Stimulated activated naive CD8-positive, alpha-beta T cell treated with anti-CD3 and anti-CD28 coated beads, Interleukin-15, amount 100 ng/mL, for 72 hours (primary cell): Measurements from ENCODE around the gene RAB28.
A peak's percentile ranks its signal among the peaks of the same experiment; 100 is the strongest.

Experiments
- ATAC-seq: fragments of 150-1000 bp; cut with Tn5 transposase; 2 replicates; pipeline ENCODE4 v1.10.0; 2021; ENCODE audit warnings: mild to moderate bottlenecking, moderate library complexity
- DNase-seq, 2 donors: peaks; one replicate each; pipeline ENCODE4 v3.0.0; 2021 to 2022
- H3K27ac Mint-ChIP-seq, 2 donors: one replicate each; pipeline ENCODE4 v1.8.0; 2022; ENCODE audit warnings: mild to moderate bottlenecking in 2 of 2, mixed read lengths in 2 of 2, moderate library complexity in 2 of 2
- H3K27me3 Mint-ChIP-seq: one replicate; pipeline ENCODE4 v1.8.0; 2022; ENCODE audit warnings: mixed read lengths
- H3K4me1 Mint-ChIP-seq: one replicate; pipeline ENCODE4 v1.8.0; 2022; ENCODE audit warnings: mild to moderate bottlenecking, mixed read lengths
- H3K4me3 Mint-ChIP-seq, 2 donors: one replicate each; pipeline ENCODE4 v1.8.0; 2022; ENCODE audit warnings: mild to moderate bottlenecking in 2 of 2, mixed read lengths in 2 of 2, moderate library complexity in 1 of 2
- H3K9me3 Mint-ChIP-seq, 2 donors: one replicate each; pipeline ENCODE4 v1.8.0; 2022; ENCODE audit warnings: mixed read lengths in 2 of 2

The RAB28 gene

GRCh38 chr4:13344216-13344615 is 139.9 kb downstream of the RAB28 start:
- no peaks in the 10 kb centered on the region for H3K27me3 Mint-ChIP-seq

GRCh38 chr4:13340672-13341071 is 143.5 kb downstream of the RAB28 start:
- peaks cover 7 to 9% of the 10 kb centered on the region in 2 donors for H3K9me3 Mint-ChIP-seq
- ATAC-seq (no peak), DNase-seq (no peak)
- H3K4me1 Mint-ChIP-seq, result no peaks in the 10 kb centered on the region
- no peaks in the 10 kb centered on the region for H3K27me3 Mint-ChIP-seq
- no peak overlapping the region for H3K4me3 Mint-ChIP-seq
- no peak overlapping the region for H3K27ac Mint-ChIP-seq

More at GRCh38 chr4:13344216-13344615, 139.9 kb downstream of the RAB28 start:
- DNase-seq (no peak), ATAC-seq (no peak)
- Mint-ChIP-seq H3K4me3 (no peak overlapping the region), H3K9me3 (peaks cover 0 to 8% of the 10 kb centered on the region in 2 donors), H3K27ac (no peak overlapping the region), H3K4me1 (no peaks in the 10 kb centered on the region)

GRCh38 chr4:13331827-13332226 is 152.3 kb downstream of the RAB28 start:
- H3K27me3 Mint-ChIP-seq, result no peaks in the 10 kb centered on the region
- H3K4me3 Mint-ChIP-seq, result no peak overlapping the region
- no peak overlapping the region for H3K27ac Mint-ChIP-seq
- DNase-seq (no peak), ATAC-seq (no peak)
- H3K9me3 Mint-ChIP-seq, result peaks cover 1 to 8% of the 10 kb centered on the region in 2 donors
- H3K4me1 Mint-ChIP-seq, result no peaks in the 10 kb centered on the region

- H3K4me1 Mint-ChIP-seq, result no peaks in the 10 kb centered on the region
- no peaks in the 10 kb centered on the region for H3K27me3 Mint-ChIP-seq
- peaks cover 0 to 6% of the 10 kb centered on the region in 2 donors for H3K9me3 Mint-ChIP-seq
- DNase-seq (no peak), ATAC-seq (peak; percentile 60)
- H3K4me3 Mint-ChIP-seq, result no peak overlapping the region
- no peak overlapping the region for H3K27ac Mint-ChIP-seq
Observed at GRCh38 chr4:13329963-13330362, 154.2 kb downstream of the RAB28 start.

GRCh38 chr4:13329340-13329850 is 154.7 kb downstream of the RAB28 start:
- peaks cover 0 to 6% of the 10 kb centered on the region in 2 donors for H3K9me3 Mint-ChIP-seq
- ATAC-seq (no peak), DNase-seq (no peak)
- no peaks in the 10 kb centered on the region for H3K4me1 Mint-ChIP-seq
- no peak overlapping the region for H3K4me3 Mint-ChIP-seq
- H3K27ac Mint-ChIP-seq, result no peak overlapping the region
- H3K27me3 Mint-ChIP-seq, result no peaks in the 10 kb centered on the region

GRCh38 chr4:13328591-13328990 is 155.5 kb downstream of the RAB28 start:
- Mint-ChIP-seq H3K9me3 (peaks cover 0 to 6% of the 10 kb centered on the region in 2 donors), H3K4me1 (no peaks in the 10 kb centered on the region), H3K27me3 (no peaks in the 10 kb centered on the region), H3K27ac (no peak overlapping the region), H3K4me3 (no peak overlapping the region)
- DNase-seq (no peak), ATAC-seq (no peak)

- DNase-seq (no peak), ATAC-seq (no peak)
- Mint-ChIP-seq H3K27ac (no peak overlapping the region), H3K4me1 (no peaks in the 10 kb centered on the region), H3K4me3 (no peak overlapping the region), H3K27me3 (no peaks in the 10 kb centered on the region), H3K9me3 (peaks cover 0 to 6% of the 10 kb centered on the region in 2 donors)
Observed at GRCh38 chr4:13327991-13328390, 156.1 kb downstream of the RAB28 start.

- no peaks in the 10 kb centered on the region for H3K27me3 Mint-ChIP-seq
- peaks cover 6 to 7% of the 10 kb centered on the region in 2 donors for H3K9me3 Mint-ChIP-seq
- no peak for ATAC-seq
- H3K4me1 Mint-ChIP-seq, result no peaks in the 10 kb centered on the region
- H3K4me3 Mint-ChIP-seq, result no peak overlapping the region
- no peak overlapping the region for H3K27ac Mint-ChIP-seq
- no peak for DNase-seq
Observed at GRCh38 chr4:13325744-13326143, 158.4 kb downstream of the RAB28 start.

- Mint-ChIP-seq H3K4me3 (no peak overlapping the region), H3K27me3 (no peaks in the 10 kb centered on the region), H3K27ac (no peak overlapping the region), H3K9me3 (peaks cover 12 to 16% of the 10 kb centered on the region in 2 donors), H3K4me1 (no peaks in the 10 kb centered on the region)
- ATAC-seq (no peak), DNase-seq (no peak)
Observed at GRCh38 chr4:13323921-13324320, 160.2 kb downstream of the RAB28 start.

- H3K4me1 Mint-ChIP-seq, result no peaks in the 10 kb centered on the region
- no peak for DNase-seq
- no peak for ATAC-seq
- no peak overlapping the region for H3K27ac Mint-ChIP-seq
- peaks cover 7 to 16% of the 10 kb centered on the region in 2 donors for H3K9me3 Mint-ChIP-seq
- H3K27me3 Mint-ChIP-seq, result no peaks in the 10 kb centered on the region
- no peak overlapping the region for H3K4me3 Mint-ChIP-seq
Observed at GRCh38 chr4:13322681-13323101, 161.4 kb downstream of the RAB28 start.
